MM.1S (cell line): ENCODE data around the gene CERS1.

Experiments used
- CTCF ChIP-seq: fragments of 300-600 bp; sonication (generic); IDR thresholded peaks from 2 replicates; pipeline ENCODE4 v1.5.1; 2016; ENCODE audit warnings: antibody characterized with exemption, low read length, mixed read lengths
- EZH2 ChIP-seq: fragments of 300-600 bp; sonication (generic); optimal IDR thresholded peaks from 2 replicates; pipeline ENCODE3; 2017; ENCODE audit warnings: low read depth, mild to moderate bottlenecking, antibody characterized with exemption, low read length, mixed read lengths
- EZH2phosphoT487 ChIP-seq: fragments of 300-600 bp; sonication (generic); IDR thresholded peaks from 2 replicates; pipeline ENCODE4 v1.6.1; 2018; ENCODE audit warnings: antibody characterized with exemption, low read length

- TF ChIP-seq CTCF = no peak
- no peak for TF ChIP-seq EZH2
- TF ChIP-seq EZH2phosphoT487 = no peak
These were observed 35.7 kb downstream of the CERS1 start for GRCh38 chr19:18860302-18860700.
